MG63 (cell line): ENCODE data around the gene LBX1. TPM values are rescaled to one million over a fixed set of nuclear protein-coding genes. Genes with fewer than 3 reads are reported as not detected.
"Not testable (repeated sequence)": the region's sequence is repeated elsewhere in the genome, so short reads cannot be mapped to it uniquely, and the experiment has no call there.

Source experiments
- DNase-seq: peaks from one replicate; pipeline ENCODE4 v3.0.0-alpha.2; 2020
- H3K27me3 ChIP-seq: fragments of 250-450 bp; sonication (Bioruptor Pico); 2 replicates; pipeline ENCODE4 v1.5.1; 2020; ENCODE audit warnings: mild to moderate bottlenecking, moderate library complexity
- H3K36me3 ChIP-seq: fragments of 250-450 bp; sonication (Bioruptor Pico); 2 replicates; pipeline ENCODE4 v1.5.1; 2020; ENCODE audit warnings: mild to moderate bottlenecking, moderate library complexity
- H3K4me3 ChIP-seq: fragments of 250-450 bp; sonication (Bioruptor Pico); 2 replicates; pipeline ENCODE4 v1.5.1; 2020; ENCODE audit warnings: mild to moderate bottlenecking, moderate library complexity
- H3K9me3 ChIP-seq: fragments of 250-450 bp; sonication (Bioruptor Pico); 2 replicates; pipeline ENCODE4 v1.5.1; 2020; ENCODE audit warnings: mild to moderate bottlenecking, moderate library complexity
- total RNA-seq: library from RNA; depleted of rRNA; stranded (reverse); fragments of >200 nt; shearing (Covaris generic); gene quantifications from 2 replicates; pipeline ENCODE4 v1.2.3, GENCODE V29; 2014; ENCODE audit warnings: low replicate concordance

LBX1 gene
- total RNA-seq, 1 experiment from 2014 or later: 3.0 TPM

DNA sequence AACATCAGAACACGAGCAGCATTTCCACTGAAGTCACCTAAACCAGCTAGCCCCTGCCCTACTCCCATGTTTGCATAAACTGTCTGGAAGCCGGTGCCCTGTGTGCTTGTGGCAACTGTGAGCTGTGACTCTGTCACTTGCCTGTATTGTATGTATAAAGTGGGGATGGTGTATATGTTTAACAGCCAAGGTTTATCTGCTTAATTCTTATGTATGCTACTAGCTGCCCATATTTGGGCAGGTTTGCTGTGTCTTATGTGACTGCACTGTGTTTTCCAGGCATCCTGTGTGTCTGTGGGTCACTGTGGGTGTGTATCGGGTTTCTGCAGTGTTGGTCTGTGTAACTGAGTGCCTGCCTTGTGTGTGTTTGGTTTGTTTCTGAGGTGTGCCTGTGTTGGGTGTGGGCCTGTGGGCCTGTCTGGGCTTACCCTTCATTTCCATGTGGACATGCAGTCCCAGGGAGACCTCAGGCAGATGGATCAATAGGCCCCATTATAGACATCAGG lies 9.3 kb downstream of the LBX1 start:
- no peak overlapping the region for H3K4me3 ChIP-seq
- DNase-seq: no peak
- H3K36me3 ChIP-seq: no peaks in the 10 kb centered on the region
- H3K9me3 ChIP-seq: no peaks in the 10 kb centered on the region
- H3K27me3 ChIP-seq: no peaks in the 10 kb centered on the region

DNA sequence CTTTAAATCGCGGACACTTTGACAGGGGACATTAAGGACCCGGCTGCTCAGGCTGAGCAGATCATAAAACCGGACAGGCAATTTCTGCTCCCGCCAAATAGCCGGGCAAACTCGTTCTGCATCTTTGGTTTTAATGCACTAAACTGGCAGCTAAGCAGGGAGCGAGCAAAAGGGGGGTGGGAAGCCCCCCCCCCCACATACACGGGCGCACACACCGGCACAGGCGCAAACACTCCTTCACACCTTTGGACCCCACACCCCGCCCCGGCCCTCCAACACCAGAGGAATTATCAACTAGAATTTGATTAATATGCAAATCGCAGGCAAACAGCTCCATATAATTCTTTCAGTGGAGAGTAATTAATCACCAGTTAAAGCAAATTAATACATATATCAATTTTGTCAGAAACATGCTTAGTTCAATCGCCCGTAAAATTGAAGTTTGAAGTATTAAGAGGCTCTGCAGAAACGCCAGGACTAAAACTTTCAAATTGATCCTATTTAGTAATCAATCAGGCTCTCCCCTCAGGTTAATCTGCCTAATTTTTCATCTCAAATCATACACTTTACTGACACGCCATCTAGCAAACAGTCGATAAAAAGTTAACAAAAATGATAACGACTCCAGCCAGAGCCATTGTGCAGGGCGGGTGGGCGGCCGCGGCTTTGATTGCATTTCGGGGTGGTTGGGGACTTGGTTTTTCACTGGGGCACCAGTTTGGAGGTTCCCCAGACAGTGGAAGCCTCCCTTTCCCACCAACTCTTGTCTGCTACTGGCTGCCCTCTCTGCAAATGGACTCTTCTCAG lies 9.9 kb downstream of the LBX1 start:
- H3K4me3 ChIP-seq: no peak overlapping the region
- H3K36me3 ChIP-seq: no peaks in the 10 kb centered on the region
- no peak for DNase-seq
- no peaks in the 10 kb centered on the region for H3K9me3 ChIP-seq
- no peaks in the 10 kb centered on the region for H3K27me3 ChIP-seq

DNA sequence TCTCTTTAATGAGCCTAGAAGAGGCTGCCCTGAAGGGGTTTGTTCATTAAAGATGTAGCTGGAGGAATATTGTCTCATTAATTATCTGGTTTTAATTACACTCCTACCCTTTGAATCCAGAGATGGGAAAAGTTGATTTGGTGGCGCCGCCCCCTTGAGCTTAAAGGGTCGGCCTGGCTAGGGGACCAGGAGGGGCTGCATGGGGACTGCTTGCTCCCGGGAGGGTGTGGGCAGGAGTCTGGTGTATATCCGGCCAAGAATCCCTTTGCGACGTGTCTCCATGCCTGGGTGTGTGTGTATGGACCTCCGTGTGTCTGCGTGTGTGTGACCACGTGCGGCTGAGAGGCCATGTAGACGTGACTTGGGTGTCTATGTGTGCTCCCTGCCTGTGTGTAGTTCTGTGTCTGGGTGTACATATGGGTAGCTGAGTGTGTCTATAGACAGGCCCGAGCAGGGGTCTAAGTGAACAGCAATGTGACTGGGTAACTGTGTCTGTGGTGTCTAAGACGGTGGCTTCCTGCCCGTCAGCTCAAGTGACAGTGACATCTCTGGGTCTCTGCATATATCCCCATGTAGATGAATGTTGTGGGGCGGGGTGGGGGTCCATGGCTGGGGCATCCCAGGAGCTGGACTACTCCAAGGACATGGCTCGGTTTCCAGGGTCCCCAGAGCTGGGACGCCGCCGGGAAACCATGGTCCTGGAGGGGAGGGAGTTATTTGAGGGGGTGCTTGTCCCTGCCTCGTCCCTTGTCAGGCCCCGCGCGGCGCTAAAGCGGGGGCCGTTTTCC lies 10.7 kb downstream of the LBX1 start:
- DNase-seq: no peak
- Histone ChIP-seq H3K36me3 (no peaks in the 10 kb centered on the region), H3K4me3 (no peak overlapping the region), H3K27me3 (no peaks in the 10 kb centered on the region), H3K9me3 (no peaks in the 10 kb centered on the region)

DNA sequence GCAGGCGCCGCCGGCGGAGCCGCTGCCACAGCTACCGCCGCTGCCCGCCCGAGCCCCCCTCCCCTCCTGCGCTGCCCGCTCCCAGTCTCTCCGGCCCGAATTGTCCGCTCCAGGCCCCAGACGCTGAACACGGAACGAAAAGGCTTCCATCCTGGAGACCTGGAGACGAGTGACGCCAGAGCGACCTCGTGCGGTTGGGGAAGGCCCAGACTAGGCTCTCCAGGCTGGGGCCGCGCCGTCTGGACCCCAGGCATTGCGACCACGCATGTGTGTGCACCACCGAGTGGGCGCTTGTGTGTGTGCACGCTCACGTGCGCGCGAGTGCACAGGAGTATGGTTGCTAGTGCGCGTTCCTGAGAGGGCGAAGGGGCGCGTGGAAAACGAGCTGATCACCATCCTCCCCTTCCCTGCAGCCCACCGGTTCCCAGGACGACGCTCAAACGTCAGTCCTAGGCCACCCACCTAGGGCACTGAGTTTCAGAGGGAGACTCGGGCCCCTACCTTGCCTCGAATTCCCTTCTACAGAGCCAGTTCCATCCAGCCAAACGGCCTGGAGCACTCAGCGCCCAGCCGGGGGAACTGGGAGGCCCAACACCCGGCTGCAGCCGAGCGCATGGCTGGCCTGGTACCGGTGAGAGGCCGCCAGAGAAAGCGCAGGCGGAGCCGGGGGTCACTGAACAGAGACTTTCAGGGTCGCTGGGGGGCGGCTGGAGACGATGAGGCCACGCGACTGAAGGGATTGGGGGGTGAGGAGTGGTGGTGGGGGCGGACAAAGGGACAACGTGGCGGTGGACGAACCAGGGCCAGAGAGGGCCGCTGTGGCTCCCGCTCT lies 11.6 kb downstream of the LBX1 start:
- Histone ChIP-seq H3K9me3 (no peaks in the 10 kb centered on the region), H3K36me3 (no peaks in the 10 kb centered on the region), H3K4me3 (no peak overlapping the region), H3K27me3 (no peaks in the 10 kb centered on the region)
- DNase-seq: no peak

DNA sequence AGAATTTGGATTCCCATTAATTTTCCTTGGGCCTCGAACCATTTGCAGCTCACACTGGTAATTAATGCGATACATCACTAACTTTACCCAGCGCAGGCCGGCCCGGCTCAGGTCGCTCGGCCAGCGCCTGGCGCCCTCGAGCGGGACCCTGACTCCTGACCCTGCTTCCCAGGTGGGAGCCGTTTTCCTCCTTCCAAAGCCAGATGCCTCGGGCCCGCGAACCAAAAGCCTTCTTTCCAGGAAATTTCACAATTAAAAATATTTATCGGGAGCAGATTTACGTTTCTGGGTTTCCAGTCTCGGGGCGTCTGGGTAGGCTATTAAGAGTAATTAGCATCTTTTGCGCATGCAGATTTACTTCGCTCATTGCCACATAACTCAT lies 12.2 kb downstream of the LBX1 start:
- no peaks in the 10 kb centered on the region for H3K36me3 ChIP-seq
- H3K4me3 ChIP-seq: no peak overlapping the region
- H3K27me3 ChIP-seq: no peaks in the 10 kb centered on the region
- H3K9me3 ChIP-seq: no peaks in the 10 kb centered on the region
- no peak for DNase-seq

DNA sequence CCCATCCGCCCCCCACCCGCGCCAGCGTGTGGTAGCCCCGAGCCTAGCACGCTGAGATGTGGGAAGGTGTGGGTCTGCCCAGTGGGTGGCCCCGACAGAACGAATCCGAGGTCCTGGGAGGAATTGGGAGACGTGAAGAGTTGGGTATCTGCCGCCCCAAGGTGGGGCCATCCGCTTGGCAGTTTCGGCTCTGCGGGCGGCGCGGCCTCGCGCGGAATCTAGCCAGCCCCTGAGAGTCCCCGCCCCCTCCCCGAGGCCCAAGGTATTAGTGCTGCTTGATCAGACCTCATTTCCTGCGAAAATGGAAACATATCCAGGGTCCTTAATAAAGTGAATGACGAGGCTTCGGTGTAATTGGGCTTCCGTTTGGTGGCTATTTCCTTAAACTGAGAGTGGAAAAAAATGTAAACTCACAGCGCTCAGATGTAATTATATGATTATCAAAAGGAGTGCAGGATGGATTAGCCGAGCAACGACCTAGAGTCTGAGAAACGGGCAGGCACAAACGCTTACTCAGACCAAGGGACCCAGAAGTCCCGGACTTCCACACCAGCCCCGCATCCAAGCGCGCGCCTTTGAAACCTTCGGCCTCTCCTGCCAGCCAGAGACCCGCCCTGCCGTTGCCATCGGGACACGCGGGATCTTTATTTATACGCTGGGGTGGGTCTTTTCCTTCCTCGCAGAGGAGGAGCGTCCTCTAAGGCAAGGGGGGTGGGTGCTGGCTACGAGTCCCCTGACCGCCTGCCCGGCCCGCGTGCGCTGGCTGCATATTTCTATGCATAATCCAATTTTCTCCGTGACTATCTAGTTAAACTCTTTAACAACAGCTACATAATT lies 12.8 kb downstream of the LBX1 start:
- Histone ChIP-seq H3K4me3 (no peak overlapping the region), H3K27me3 (no peaks in the 10 kb centered on the region), H3K36me3 (no peaks in the 10 kb centered on the region), H3K9me3 (no peaks in the 10 kb centered on the region)
- DNase-seq: no peak

DNA sequence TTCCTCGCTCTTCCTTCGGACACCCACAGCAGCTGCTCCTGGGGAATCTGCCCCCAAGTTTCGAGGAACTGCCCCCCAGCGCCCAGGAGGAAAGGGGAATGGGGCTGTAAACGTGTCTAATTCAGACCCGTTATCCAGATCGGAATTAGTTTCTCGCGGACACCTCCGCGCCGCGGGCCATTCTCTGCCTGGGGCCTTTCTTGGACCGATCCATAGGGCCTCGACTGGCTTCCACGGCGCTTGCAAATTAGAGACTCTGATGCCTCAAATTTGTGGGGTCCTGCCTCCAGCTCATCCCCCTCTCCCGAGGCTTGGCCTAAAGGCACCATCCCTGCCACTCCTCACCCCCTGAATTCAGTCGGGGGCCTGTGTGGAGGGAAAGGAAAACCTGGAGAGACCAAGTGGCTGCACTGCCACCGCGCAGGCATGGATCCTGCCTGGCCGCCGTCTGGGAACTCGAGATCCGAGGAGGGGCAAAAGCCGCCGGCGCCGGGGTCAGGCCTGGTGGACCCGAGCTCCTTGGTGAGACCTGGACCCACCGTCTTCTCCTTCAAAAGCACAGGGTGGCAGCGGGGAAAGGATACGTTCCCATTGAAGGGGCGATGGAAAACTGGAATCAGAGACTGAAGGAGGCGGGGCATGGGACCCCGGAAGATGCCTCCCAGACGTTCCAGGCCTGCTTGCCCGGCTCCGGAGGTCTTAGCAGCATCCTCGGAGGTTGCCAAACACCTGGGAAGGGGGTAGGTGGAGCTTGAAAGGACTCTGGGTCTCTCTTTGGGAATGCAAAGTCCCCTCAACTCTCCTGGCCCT lies 13.7 kb downstream of the LBX1 start:
- H3K9me3 ChIP-seq: no peaks in the 10 kb centered on the region
- no peak for DNase-seq
- H3K36me3 ChIP-seq: no peaks in the 10 kb centered on the region
- no peaks in the 10 kb centered on the region for H3K27me3 ChIP-seq
- no peak overlapping the region for H3K4me3 ChIP-seq

DNA sequence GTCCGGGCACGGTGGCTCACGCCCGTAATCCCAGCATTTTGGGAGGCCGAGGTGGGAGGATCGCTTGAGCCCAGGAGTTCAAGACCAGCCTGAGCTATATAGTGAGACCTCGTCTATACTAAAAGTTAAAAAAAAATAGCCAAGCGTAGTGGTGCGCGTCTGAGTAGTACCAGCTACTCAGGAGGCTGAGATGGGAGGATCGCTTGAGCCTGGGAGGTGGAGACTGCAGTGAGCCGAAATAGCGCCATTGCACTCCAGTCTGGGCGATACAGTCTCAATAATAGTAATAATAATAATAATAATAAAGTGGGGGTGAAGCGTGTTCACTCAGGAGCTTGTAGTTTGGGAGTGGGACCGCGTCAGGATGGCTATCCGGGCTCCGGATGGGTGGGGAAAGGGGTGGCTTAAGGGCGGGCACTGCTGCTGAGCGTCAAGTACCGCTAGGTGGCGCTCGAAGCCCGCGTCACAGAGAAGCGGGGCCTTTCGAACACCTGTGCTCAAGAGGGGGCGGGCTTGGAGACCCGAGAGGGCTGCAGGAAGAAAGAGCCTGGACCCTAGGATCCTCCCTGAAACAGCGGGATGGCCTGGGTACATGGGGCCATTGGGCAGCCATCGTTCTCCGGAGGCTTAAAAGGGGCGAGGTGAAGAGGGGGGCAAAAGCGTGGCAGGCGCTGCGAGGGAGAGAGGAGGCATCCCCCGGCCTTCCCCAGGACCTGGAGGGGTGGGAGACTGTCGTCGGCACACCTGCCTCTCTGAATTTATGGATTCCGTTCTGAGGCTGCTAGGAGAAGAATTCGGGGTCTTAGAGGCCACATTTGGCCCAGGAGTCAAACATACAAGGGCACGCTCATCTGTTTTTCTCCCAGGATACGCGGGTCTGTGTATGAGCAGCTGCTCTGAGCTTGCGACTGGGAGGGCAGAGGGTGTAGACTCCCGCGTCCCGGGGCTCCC lies 14.5 kb downstream of the LBX1 start:
- H3K27me3 ChIP-seq: no peaks in the 10 kb centered on the region
- peak; percentile 58 for DNase-seq
- H3K9me3 ChIP-seq: no peaks in the 10 kb centered on the region
- no peaks in the 10 kb centered on the region for H3K36me3 ChIP-seq
- H3K4me3 ChIP-seq: 0 out of 2 replicates have a peak overlapping the region, but pooled peaks have one; percentile 17

DNA sequence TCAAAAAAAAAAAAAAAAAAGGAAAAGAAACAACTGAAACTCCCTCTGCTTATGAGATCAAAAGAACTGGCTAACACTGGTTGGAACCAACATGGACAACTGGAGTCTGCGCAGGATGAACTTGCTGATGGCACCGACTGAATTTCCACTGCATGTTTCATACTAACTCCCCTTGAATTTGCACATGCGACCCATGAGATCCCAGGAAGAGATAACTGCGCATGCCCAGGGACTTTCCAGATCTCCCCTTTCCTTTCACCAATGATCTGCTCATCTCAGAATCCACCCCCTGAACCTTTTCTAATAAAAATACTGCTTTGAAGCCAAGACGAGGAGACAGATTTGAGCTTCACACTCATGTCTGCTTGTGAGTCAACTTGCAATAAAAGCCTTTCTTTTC lies 20.7 kb downstream of the LBX1 start:
- peaks cover 3% of the 10 kb centered on the region; the same call in 1 of the 2 replicates for H3K27me3 ChIP-seq
- no peaks in the 10 kb centered on the region for H3K9me3 ChIP-seq
- no peak for DNase-seq
- no peak overlapping the region for H3K4me3 ChIP-seq
- H3K36me3 ChIP-seq: no peaks in the 10 kb centered on the region

DNA sequence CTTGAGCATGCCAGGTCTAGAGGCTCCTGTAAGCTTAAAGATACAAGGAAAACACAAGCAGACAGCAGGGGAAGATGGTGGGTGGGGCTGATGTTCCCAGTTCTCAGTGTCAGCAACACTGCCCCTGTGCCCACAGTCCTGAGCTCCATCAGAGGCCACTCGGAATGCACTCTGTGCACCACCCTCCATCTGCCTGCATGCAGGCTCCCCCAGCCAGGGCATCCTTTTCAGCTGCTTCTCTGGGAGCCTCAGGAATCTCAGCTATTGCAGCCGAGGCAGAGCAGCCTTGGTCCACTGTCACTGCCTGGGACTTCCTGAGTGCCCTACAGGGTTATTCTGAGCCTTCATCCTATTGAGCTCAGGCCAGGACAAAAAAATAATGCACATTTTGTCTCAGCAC lies 22.2 kb downstream of the LBX1 start:
- no peak overlapping the region for H3K4me3 ChIP-seq
- H3K27me3 ChIP-seq: peaks cover 3% of the 10 kb centered on the region; the same call in 1 of the 2 replicates
- no peaks in the 10 kb centered on the region for H3K36me3 ChIP-seq
- DNase-seq: no peak
- no peaks in the 10 kb centered on the region for H3K9me3 ChIP-seq

DNA sequence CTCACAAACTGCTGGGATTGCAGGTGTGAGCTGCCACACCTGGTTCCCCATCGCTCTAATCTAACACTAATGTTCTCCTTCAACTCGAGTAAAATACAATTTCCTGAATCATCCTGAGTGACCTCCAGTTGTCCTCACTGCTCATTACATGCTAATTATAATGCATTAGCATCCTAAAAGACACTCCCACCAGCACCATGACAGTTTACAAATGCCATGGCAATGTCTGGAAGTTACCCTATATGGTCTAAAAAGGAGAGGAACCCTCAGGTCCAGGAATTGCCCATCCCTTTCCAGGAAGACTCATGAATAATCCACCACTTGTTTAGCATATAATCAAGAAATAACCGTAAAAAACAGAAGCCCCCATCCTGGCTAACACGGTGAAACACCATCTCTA lies 26.6 kb downstream of the LBX1 start:
- H3K27me3 ChIP-seq, H3K36me3 ChIP-seq, H3K9me3 ChIP-seq, DNase-seq, H3K4me3 ChIP-seq: not testable (repeated sequence)

DNA sequence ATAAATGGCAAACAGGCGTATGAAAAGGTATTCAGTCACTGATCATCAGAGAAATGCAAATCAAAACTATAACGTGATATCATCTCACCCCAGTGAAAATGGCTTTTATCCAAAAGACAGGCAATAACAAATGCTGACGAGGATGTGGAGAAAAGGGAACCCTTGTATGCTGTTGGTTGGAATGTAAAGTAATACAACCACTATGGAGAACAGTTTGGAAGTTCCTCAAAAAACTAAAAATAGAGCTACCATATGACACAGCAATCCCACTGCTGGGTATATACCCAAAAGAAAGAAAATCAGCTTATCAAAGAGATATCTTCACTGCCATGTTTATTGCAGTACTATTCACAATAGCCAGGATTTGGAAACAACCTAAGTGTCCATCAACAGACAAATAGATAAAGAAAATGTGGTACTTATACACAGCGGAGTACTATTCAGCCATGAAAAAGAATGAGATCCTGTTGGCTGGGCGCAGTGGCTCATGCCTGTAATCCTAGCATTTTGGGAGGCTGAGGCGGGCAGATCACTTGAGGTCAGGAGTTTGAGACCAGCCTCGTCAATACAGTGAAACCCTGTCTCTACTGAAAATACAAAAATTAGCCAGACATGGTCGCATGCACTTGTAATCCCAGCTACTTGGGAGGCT lies 30.8 kb downstream of the LBX1 start:
- not testable (repeated sequence) for H3K4me3 ChIP-seq, H3K36me3 ChIP-seq, H3K27me3 ChIP-seq, H3K9me3 ChIP-seq, DNase-seq

DNA sequence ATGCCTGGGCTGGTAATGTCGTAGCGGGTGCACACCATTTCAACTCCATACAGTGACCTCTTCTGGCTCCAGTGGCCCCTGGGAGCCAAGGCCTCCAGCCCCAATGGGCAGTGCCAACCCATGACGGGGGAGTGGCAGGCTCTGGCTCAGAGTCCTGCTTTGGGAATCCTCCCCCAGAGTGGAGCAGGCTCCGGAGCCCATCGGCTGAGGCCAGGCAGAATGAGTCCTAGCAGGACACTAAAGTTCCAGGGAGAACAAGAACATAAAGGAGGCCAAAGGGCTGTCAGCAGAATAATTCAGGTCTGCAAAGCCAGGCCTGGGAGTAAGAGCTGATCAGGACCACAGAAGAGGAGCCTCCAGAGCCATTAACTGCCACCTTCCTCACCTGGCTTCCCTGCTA lies 33.3 kb downstream of the LBX1 start:
- H3K4me3 ChIP-seq: no peak overlapping the region
- H3K27me3 ChIP-seq: peaks cover 2% of the 10 kb centered on the region; the same call in 1 of the 2 replicates
- DNase-seq: no peak
- H3K36me3 ChIP-seq: no peaks in the 10 kb centered on the region
- no peaks in the 10 kb centered on the region for H3K9me3 ChIP-seq
